ENCODE measurements around the gene ROR2.

ROR2 gene

GRCh38 chr9:91923145-91923544, 26.9 kb downstream of the ROR2 start:
- Histone ChIP-seq H3K9me3 (no peaks in the 10 kb centered on the region; the same call in 1 of the 2 replicates), H3K4me1 (peaks cover 9% of the 10 kb centered on the region), H3K27me3 (no peaks in the 10 kb centered on the region), H3K4me3 (ENCODE audit: low read depth, low read length) (no peak overlapping the region), H3K36me3 (no peaks in the 10 kb centered on the region)
- TF ChIP-seq, protein P1, sequence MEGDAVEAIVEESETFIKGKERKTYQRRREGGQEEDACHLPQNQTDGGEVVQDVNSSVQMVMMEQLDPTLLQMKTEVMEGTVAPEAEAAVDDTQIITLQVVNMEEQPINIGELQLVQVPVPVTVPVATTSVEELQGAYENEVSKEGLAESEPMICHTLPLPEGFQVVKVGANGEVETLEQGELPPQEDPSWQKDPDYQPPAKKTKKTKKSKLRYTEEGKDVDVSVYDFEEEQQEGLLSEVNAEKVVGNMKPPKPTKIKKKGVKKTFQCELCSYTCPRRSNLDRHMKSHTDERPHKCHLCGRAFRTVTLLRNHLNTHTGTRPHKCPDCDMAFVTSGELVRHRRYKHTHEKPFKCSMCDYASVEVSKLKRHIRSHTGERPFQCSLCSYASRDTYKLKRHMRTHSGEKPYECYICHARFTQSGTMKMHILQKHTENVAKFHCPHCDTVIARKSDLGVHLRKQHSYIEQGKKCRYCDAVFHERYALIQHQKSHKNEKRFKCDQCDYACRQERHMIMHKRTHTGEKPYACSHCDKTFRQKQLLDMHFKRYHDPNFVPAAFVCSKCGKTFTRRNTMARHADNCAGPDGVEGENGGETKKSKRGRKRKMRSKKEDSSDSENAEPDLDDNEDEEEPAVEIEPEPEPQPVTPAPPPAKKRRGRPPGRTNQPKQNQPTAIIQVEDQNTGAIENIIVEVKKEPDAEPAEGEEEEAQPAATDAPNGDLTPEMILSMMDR (IDR thresholded peaks at IDR 0.05; ENCODE audit: low read depth, low read length), result no peak
- DNase-seq, result no peak

DNA sequence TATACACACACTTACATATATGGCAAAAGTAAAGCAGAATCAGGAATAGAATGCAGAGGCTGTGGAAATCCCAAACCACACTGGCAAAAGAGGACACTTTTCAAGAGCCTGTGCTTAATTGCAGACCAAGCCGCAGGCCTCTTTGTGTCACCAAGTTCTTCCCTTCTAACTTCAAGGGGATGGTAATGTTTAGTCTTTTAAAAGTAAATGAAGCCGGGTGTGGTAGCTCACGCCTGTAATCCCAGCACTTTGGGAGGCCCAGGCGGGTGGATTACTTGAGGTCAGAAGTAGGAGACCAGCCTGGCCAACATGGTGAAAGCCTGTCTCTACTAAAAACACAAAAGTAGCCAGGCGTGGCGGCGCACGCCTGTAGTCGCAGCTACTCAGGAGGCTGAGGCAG, 28.7 kb downstream of the ROR2 start:
- H3K36me3 ChIP-seq, result no peaks in the 10 kb centered on the region
- peaks cover 9% of the 10 kb centered on the region for H3K4me1 ChIP-seq
- H3K9me3 ChIP-seq, result no peaks in the 10 kb centered on the region; the same call in 1 of the 2 replicates
- TF ChIP-seq, protein P1 (IDR thresholded peaks at IDR 0.05; ENCODE audit: low read depth, low read length), result no peak
- H3K27me3 ChIP-seq, result no peaks in the 10 kb centered on the region
- H3K4me3 ChIP-seq (ENCODE audit: low read depth, low read length), result no peak overlapping the region
- no peak for DNase-seq

GRCh38 chr9:91920630-91921350, 29.2 kb downstream of the ROR2 start:
- TF ChIP-seq, protein P1 (IDR thresholded peaks at IDR 0.05; ENCODE audit: low read depth, low read length), result no peak
- no peaks in the 10 kb centered on the region for H3K36me3 ChIP-seq
- no peak overlapping the region for H3K4me3 ChIP-seq (ENCODE audit: low read depth, low read length)
- DNase-seq, result no peak
- H3K9me3 ChIP-seq, result no peaks in the 10 kb centered on the region; the same call in 1 of the 2 replicates
- H3K27me3 ChIP-seq, result no peaks in the 10 kb centered on the region
- H3K4me1 ChIP-seq, result peaks cover 9% of the 10 kb centered on the region

DNA sequence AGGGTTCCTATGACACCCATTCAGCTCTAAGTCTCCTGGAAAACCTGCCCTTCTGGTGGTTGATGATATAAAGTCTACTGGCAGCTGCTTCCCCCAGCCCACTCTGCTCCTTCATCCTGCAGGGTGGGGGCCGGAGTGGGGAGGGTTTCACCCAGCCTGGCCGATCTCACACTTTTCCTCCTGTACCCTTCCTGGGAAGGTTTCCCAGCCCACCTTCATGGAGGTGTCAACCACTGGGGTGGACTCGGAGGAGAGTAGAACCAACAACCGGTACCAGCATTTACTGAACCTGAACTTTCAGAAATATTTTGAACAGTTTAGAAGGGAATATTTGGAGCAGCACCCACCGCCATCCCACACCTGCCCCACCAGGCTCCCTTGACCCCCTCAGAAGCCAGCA, 30.4 kb downstream of the ROR2 start:
- Histone ChIP-seq H3K27me3 (no peaks in the 10 kb centered on the region), H3K36me3 (peaks cover 5% of the 10 kb centered on the region; the same call in 1 of the 2 replicates), H3K4me1 (peaks cover 9% of the 10 kb centered on the region), H3K9me3 (no peaks in the 10 kb centered on the region; the same call in 1 of the 2 replicates), H3K4me3 (ENCODE audit: low read depth, low read length) (no peak overlapping the region)
- no peak for DNase-seq
- TF ChIP-seq, protein P1 (IDR thresholded peaks at IDR 0.05; ENCODE audit: low read depth, low read length), result no peak

GRCh38 chr9:91917436-91917835, 32.6 kb downstream of the ROR2 start:
- no peak for DNase-seq
- no peak overlapping the region for H3K4me3 ChIP-seq (ENCODE audit: low read depth, low read length)
- H3K9me3 ChIP-seq, result no peaks in the 10 kb centered on the region; the same call in 1 of the 2 replicates
- peaks cover 14% of the 10 kb centered on the region; the same call in 1 of the 2 replicates for H3K36me3 ChIP-seq
- TF ChIP-seq, protein P1 (IDR thresholded peaks at IDR 0.05; ENCODE audit: low read depth, low read length), result no peak
- no peaks in the 10 kb centered on the region for H3K27me3 ChIP-seq
- H3K4me1 ChIP-seq, result peaks cover 5% of the 10 kb centered on the region; the same call in 1 of the 2 replicates

All from BE2C (cell line).